AG10803 (cell line): ENCODE data around the gene TMEM140.
A peak's percentile ranks its signal among the peaks of the same experiment; 100 is the strongest.
"Not testable (repeated sequence)": the region's sequence is repeated elsewhere in the genome, so short reads cannot be mapped to it uniquely, and the experiment has no call there.

Source experiments
- DNase-seq: peaks from one replicate; pipeline ENCODE4 v3.0.0; 2010; ENCODE audit warnings: low read depth
- H3K4me3 ChIP-seq: 2 replicates; pipeline ENCODE4 v1.5.1; 2011; ENCODE audit warnings: mild to moderate bottlenecking, low read length, control low read depth
- TF ChIP-seq, protein P1 (sequence below): conservative IDR thresholded peaks from 2 replicates; pipeline ENCODE4 v1.5.1; 2011; ENCODE audit warnings: mild to moderate bottlenecking, low read length, control low read depth, inconsistent platforms

Gene TMEM140

DNA sequence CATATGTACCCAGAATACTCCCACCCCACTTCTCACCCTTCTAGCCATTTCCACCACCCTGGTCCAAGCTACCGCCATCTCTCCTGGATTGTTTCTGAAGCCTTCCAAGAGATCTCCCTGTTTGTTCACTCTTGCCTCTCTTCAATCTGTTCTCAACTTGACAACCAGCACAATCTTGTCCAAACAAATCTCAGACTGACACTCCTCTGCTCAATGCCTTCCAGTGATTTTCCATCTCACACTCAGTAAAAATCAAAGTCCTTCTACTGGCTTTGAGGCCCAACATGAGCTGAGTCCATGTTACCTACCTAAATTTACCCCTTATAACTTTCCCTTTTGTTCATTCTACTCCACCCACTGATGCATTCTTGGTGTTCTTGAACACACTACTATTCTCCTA lies 33.2 kb upstream of the TMEM140 start:
- TF ChIP-seq, protein P1, sequence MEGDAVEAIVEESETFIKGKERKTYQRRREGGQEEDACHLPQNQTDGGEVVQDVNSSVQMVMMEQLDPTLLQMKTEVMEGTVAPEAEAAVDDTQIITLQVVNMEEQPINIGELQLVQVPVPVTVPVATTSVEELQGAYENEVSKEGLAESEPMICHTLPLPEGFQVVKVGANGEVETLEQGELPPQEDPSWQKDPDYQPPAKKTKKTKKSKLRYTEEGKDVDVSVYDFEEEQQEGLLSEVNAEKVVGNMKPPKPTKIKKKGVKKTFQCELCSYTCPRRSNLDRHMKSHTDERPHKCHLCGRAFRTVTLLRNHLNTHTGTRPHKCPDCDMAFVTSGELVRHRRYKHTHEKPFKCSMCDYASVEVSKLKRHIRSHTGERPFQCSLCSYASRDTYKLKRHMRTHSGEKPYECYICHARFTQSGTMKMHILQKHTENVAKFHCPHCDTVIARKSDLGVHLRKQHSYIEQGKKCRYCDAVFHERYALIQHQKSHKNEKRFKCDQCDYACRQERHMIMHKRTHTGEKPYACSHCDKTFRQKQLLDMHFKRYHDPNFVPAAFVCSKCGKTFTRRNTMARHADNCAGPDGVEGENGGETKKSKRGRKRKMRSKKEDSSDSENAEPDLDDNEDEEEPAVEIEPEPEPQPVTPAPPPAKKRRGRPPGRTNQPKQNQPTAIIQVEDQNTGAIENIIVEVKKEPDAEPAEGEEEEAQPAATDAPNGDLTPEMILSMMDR = no peak
- no peak for DNase-seq
- H3K4me3 ChIP-seq = no peak overlapping the region

GRCh38 chr7:135117096-135117495 lies 30.8 kb upstream of the TMEM140 start:
- DNase-seq = peak; percentile 2
- TF ChIP-seq, protein P1 = no peak
- no peak overlapping the region for H3K4me3 ChIP-seq

DNA sequence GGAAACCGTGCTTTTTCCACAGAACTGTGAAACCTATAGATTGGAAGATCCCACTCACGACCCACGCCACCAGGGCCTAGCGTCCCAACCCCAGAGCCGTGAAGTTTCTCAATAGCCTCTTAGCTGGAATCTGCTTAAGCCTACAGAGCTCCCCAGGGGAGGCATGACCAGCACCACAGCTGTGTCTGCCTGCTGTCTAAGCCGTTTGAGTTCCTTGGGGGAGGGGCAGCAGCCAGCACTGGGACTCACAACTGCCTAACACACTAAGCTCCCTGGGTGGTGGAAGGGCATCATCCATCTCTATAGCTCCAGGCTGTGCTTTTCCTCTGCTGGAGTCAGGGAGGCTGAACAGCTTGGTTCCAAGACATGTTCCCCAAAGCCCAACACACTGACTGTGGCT lies 26.0 kb upstream of the TMEM140 start:
- H3K4me3 ChIP-seq = no peak overlapping the region
- no peak for DNase-seq
- TF ChIP-seq, protein P1 = no peak

DNA sequence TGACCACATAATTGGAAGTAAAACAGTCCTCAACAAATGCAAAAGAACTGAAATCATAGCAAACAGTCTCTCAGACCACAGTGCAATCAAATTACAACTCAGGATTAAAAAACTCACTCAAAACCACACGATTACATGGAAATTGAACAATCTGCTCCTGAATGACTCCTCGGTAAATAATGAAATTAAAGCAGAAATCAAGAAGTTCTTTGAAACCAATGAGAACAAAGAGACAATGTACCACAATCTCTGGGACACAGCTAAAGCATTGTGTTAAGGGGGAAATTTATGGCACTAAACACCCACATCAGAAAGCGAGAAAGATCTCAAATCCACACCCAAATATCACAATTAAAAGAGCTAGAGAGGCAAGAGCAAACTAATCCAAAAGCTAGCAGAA lies 23.2 kb upstream of the TMEM140 start:
- not testable (repeated sequence) for DNase-seq

GRCh38 chr7:135128931-135129330 lies 18.9 kb upstream of the TMEM140 start:
- no peak for DNase-seq
- TF ChIP-seq, protein P1 = no peak
- H3K4me3 ChIP-seq = no peak overlapping the region

More for the DNA sequence above, 23.2 kb upstream of the TMEM140 start:
- H3K4me3 ChIP-seq = not testable (repeated sequence)

DNA sequence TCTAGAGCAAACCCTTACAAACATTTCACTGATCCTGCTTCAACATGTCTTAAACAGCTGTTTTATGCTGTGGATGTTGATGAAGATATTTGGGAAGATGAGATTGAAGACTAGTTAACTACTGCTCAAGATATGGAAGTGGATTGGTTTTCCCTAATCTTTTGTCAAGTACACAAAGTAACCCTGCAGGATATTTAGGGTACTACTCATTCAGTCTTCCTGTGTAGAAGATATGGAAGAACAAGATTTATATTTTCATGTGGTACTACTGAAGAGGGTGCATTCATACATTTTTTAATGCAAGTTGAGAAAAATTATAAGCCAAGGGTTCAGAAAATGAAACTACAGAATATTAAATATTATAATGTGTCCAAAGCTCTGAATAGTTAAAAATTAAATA lies 18.3 kb upstream of the TMEM140 start:
- no peak overlapping the region for H3K4me3 ChIP-seq
- TF ChIP-seq, protein P1 = no peak

GRCh38 chr7:135143885-135144668 lies 3.8 kb upstream of the TMEM140 start:
- TF ChIP-seq, protein P1 = no peak
- no peak overlapping the region for H3K4me3 ChIP-seq
- no peak for DNase-seq

More for the DNA sequence above, 18.3 kb upstream of the TMEM140 start:
- no peak for DNase-seq
